GM21381 (cell line): ENCODE measurements around the gene TMED5.
"Not testable (repeated sequence)": the region's sequence is repeated elsewhere in the genome, so short reads cannot be mapped to it uniquely, and the experiment has no call there.

Experiments used
- ATAC-seq: cut with Tn5 transposase; IDR thresholded peaks from one replicate; pipeline ENCODE4 v1.9.1; 2021; ENCODE audit warnings: mild to moderate bottlenecking, moderate library complexity; ENCODE audit not compliant: unreplicated experiment

Gene TMED5

DNA sequence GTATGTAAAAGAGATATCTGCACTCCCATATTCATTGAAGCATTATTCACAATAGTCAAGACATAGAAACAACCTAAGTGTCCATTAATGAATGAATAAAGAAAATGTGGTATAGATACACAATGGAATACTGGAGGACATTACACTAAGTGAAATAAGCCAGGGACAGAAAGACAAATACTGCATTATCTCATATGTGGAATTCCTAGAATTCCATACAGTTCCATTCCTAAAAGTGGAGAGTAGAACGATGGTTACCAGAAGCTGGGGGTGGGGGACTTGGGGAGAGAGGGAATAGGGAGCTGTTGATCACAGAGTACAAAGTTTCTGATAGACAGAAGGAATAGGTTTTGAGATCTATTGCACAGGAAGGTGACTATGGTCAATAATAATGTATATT is 7.4 kb downstream of the TMED5 start:
- no peak for ATAC-seq

DNA sequence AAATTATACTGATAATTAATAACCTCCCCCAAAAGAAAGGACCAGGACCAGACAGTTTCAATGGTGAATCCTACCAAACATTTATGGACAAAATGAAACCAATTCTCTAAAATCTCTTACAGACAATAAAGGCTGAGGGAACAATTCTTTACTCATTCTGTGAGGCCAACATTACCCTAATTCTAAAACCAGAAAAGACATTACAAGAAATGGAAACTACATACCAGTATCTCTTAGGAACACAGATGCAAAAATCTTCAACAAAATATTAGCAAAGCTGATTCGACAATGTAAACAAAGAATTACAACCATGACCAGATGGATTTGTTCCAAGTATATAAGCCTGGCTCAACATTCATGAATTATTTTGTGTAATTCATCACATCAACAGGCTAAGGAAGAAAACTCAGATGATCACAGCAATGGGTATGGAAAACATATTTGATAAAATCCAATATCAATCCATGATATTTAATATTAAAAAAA is 8.6 kb downstream of the TMED5 start:
- ATAC-seq = no peak

DNA sequence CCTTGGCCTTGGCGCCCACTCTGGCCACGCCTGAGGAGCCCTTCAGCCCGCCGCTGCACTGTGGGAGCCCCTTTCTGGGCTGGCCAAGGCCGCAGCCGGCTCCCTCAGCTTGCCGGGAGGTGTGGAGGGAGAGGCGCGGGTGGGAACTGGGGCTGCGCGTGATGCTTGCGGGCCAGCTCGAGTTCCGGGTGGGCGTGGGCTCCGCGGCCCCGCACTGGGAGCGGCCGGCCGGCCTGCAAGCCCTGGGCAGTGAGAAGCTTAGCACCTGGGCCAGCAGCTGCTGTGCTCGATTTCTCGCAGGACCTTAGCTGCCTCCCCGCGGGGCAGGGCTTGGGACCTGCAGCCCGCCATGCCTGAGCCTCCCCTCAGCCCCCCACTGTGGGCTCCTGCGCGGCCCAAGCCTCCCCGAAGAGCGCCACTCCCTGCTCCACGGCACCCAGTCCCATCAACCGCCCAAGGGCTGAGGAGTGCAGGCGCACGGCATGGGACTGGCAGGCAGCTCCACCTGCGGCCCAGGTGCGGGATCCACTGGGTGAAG is 10.0 kb downstream of the TMED5 start:
- ATAC-seq = not testable (repeated sequence)

DNA sequence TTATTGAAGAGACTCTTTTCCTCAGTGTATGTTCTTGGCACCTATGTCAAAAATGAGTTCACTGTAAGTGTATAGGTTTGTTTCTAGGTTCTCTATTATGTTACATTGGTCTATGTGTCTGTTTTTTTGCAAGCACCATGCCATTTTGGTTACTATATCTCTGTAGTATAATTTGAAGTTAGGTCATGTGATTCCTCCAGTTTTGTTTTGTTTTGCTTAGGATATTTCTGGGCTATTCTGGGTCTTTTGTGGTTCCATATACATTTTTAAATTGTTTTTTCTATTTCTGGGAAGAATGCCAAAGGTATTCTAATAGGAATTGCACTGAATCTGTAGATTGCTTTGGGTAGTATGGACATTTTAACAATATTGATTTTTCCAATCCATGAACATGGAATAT is 13.2 kb downstream of the TMED5 start:
- no peak for ATAC-seq

DNA sequence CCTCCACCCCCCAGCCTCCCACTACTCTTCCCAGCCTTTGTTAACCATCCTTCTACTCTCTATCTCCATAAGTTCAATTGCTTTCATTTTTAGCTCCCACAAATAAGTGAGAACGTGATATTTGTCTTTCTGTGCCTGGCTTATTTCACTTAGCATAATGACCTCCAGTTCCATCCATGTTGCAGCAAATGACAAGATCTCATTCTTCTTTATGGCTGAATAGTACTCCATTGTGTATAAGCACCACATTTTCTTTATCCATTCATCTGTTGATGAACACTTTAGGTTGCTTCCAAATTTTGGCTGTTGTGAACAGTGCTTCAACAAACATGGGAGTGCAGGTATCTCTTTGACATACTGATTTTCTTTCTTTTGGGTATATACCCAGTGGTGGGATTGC is 14.3 kb downstream of the TMED5 start:
- not testable (repeated sequence) for ATAC-seq

DNA sequence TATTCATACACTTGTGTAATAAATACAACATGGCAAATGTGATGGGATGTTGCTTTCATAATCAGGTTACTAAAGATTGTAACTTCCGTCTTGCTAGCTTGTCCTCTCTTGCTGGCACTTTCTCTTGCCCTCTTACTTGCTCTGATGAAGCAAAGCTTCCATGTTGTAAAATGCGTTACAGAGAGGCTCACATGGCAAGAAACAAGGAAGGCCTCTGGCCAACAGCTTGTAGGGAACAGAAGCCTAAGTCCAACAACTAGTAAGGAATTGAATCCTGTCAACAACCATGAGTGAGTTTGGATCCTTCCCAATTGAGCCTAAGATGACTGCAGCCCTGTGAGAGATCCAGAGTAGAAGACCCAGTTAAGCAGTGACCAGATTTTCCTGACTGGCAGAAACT is 15.4 kb downstream of the TMED5 start:
- no peak for ATAC-seq

DNA sequence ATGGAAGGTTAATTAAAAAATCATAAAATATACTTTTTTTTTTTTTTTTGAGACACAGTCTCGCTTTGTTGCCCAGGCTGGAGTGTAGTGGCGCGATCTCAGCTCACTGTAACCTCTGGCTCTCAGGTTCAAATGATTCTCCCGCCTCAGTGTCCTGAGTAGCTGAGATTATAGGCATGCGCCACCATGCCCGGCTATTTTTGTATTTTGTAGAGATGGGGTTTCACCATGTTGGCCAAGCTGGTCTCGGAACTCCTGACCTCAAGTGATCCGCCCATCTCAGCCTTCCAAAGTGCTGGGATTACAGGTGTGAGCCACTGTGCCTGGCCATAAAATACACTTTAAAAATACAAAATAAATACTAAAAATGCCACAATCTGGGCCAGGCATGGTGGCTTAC is 16.9 kb downstream of the TMED5 start:
- ATAC-seq = not testable (repeated sequence)

DNA sequence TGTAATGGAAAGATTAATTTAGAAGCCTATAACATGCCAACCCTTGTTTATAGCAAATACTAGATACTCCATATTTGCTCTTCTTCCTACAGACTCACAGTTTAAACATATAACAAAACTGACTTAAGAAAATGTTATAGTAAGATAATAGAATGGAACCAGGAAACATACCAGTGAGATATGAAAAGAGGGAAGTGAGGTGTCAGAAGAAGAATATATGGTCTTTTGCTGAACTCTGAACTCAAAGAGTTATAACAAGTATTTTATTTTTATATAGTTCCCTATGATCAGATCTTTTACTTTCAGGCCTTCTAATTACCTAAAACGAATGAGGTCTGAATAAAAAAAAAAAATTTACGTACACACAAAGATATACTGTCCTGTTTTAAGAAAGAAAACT is 20.9 kb downstream of the TMED5 start:
- ATAC-seq = no peak

DNA sequence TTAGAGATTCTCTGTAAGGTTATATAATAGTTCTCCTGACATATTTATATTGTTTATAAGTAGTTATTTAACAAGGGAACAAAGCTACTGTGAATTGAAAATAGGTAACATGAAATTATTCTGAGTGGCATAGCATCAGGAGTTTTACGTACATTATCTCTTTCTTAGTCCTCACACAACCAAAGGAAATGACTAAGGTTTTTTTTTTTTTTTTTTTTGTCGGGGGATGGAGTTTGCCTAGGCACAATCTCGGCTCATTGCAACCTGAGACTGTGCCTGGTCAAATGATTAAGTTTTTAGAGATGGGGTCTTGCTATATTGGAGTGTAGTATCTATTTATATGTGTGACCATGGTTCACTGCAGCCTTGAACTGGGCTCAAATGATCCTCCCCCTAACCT is 24.9 kb downstream of the TMED5 start:
- ATAC-seq = no peak

DNA sequence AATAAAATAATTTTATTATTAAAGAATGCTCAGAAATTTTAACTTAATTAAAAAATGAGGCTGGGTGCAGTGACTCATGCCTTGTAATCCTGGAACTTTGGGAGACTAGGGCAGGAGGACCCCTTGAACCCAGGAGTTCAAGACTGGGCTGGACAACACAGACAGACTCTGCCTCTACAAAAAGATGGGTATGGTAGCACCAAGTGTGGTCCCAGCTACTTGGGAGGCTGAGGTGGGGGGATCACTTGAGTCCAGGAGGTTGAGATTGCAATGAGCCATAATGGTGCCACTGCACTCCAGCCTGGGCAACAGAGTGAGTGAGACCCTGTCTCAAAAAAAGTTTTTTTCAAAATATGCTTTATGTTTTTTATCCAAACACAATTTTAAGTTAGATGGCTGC is 25.3 kb downstream of the TMED5 start:
- no peak for ATAC-seq

DNA sequence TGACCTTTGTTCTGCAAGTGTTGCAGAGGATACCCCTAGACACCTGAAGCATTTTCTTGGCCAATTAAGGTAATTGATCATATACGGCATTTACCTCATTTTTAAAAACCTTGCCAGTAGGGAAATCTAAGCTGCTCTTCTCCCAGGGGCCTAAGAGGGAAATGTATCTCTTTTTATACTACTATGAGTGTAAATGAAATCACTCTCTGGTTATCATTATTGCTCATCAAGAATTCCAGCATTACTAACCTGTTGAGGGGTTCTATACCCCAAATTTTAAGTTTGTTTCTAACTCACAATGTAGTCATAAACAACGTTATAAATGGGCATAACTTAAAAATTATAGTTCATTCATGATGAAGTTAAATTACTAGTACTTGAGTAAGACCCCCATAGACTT is 27.4 kb downstream of the TMED5 start:
- ATAC-seq = no peak

DNA sequence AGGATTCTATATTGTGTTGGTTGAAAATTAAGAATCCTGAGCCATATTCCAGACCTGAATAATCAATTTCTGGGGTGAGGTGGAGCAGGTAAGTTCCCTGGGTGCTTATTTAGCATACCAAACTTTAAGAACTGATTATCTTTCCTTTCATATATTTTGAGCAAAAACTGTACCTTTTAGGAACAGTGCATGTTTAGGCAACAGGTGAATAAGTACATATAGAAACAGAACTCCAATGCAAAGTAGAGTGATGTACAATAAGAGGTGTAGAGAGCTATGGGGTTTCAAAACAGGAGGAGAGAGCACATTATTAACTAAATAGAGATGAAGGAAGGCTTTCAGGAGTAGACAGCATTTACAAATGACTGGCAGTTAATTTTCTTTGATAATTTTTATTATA is 28.7 kb downstream of the TMED5 start:
- no peak for ATAC-seq

DNA sequence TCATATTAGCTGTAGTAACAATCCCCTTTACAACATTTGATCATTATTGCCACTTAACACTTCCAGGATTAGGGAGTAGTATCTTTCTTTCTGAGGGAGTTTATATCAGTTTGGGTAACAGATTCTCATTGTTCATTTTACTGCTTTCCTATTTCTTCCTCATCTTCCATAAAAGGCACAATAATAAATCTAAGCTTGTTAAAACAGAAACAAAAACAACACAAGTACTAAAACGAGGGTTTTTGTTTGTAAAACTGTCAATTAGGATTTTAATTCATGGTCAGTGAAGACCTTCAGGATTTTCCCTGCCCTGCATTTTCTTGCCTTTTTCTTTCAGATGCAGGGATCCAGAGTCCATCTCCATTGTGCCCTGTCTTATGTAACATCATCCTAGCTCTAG is 29.5 kb downstream of the TMED5 start:
- ATAC-seq = no peak

DNA sequence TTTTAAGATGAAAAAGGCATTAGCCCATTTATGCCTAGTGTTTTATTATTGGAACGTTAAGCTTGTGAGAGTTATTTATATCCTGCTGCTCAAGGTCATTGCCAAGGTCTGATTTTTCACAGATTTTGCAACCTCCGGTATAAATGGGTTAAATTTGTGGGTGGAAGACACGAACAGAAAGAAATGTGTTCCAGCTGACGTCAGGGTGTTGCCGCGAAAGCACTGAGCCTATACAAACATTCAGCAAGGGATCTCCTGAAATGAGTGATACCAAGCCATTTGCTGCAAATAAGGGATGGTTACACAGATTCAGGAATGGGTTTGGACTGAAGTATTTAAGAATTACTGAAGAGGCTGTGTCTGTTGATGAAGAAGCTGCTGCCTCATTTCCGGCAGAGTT is 32.2 kb downstream of the TMED5 start:
- ATAC-seq = no peak

DNA sequence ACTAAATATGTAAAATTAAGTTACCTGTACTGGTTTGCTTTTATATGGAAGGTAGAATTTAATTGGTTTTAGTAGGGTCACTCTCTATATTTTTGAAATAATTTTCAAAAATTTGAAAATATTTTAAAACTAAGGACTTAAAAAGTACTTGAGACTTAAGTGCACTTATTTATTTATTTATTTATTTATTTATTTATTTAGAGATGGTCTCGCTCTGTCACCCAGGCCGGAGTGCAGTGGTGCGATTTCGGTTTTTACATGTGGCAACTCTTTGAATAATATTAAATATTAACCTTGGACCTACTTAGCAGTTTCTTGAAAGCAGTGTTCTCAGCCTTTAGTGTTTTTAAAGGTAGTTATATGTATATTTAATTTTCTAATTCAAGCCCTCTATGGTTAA is 36.4 kb downstream of the TMED5 start:
- no peak for ATAC-seq

DNA sequence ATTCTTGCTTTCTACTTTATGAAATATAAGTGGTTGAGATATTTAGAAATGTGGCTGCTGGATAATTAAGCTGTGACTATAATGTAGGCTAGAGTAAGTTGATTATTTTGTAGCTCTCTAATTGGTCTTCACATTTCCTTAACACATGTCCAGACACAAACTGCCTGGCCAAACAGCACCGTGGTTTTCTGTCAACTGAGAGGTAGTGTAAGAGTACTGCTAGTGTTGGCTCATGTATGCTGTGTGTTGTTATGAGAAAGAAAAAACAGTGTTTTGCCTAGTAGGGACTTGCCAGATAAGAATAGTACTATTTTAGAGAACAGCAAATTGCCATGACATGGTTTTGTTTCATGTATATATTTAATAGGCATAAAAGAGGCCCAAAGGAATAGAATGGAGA is 37.1 kb downstream of the TMED5 start:
- ATAC-seq = no peak

DNA sequence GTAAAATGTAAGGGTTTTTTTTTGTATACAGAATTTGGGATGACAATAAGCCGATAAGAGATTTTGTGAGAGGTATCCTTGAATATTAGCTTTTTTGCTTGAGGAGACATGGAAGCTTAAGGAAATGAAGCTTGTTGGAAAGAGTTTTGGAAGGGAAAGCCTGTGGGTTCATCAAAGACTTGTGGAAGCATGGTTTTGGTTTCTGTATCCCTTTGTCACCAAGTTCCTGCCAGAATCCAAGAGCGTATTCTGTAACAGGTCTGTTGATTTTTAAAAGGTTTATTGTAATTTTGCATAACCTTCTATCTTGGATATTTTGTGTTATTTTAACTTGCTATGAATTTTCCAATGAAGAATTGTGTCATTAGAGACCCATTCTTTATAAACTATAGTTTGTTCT is 38.1 kb downstream of the TMED5 start:
- no peak for ATAC-seq

DNA sequence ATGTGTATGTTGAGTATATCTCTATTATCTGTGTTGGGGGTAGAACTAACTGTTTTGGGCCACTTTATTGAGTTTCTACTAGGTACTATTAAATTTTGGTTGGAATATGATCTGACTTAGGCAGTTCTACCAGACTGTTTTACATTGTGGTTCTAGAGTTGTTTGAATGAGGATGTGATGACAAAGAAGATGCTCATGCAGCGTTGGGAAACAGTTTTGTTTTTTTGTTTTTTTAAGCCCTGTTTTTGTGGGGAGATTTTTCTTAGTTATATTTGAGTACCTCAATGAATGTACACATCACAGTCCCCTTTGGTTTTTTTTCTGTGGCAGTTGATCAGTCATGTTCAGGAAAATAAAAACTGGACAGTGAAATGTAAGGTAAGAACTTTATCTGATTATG is 40.1 kb downstream of the TMED5 start:
- ATAC-seq = no peak

DNA sequence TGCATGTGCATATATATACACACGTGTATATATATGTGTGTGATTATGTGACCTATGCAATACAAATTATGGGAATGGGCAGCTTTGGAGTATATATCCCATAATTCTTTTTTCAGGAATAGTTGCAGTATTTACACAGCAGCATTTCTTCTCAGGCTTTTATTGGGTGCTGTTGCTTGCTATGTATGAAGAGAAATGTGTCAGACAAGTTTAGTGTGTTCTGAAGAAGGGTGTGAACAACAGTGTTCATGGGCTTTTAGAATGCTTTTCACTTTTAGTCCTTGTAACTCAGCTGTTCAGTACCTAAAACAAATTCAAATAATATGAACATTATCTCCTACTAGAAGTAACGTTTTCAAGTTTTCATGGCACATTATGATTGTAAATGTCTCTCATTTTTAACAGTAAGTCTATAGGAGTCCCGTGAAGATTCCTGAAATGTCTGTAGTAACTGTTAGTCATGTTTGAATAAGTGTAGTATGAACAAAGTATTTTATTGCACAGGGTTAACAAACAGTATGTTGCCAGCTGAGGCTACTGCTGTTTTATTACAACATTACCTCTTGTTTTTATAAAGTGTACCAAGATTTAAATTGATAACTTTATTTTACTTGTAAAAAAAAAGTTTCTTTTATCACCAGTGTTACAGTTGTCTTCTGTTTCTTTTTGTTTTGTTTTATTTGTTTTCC is 42.5 kb downstream of the TMED5 start:
- no peak for ATAC-seq

DNA sequence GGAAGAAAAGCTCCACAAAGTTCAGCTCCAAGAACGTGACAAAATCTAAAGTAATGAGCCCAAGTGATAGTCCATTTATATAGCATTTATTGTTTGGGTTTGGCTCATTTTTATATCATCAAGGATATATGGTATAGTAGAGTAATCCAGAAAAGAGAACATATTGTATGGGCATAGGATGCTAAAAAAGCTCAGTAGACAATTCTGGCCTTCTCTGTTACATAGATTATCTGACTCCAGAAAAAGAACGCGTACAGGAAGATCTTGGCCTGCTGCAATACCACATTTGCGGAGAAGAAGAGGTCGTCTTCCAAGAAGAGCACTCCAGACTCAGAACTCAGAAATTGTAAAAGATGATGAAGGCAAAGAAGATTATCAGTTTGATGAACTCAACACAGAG is 43.8 kb downstream of the TMED5 start:
- ATAC-seq = no peak

DNA sequence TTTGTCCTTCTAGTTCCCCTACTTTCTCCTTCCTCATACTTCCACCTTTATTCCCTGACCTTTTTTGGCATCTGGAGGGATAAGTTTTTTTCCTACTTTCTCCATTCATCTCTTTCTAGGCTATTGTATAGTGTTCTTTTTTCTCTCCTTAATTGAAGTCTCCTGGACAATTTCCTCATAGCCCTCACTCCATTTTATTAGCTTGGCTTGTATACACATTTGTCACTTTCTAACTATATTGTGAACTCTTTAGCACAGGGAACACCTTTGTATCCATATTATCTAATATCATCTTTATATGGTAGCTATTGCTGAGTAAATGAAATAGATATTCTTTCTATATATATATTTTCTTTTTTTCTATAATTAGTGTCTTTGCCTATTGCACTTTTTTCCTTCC is 47.6 kb downstream of the TMED5 start:
- ATAC-seq = no peak

DNA sequence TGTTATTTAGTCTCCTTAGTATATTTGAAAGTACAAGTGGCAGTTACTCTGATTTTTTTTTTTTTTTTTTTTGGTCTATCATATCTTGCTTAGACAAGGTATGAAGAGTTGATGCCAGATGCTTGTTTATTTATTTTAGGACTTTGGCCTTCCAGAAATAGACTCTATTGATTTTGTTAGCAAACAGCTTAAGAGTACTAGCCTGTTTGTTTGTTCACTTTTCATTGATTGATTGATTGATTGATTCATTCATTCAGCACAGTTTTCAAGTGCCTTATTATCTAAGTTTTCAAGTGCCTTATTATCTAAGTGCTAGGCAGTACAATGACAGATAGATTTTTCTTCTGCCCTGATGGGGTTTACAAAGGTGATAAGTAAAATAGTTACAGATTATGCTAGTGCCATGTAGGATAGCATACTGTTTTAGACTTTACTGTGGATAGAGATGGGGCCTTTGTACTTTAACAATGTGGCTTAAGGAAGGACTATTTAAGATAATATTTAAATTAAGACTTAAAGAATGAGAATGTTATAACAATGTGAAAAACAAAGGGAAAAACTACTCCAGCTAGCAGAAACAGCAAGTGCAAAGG is 50.6 kb downstream of the TMED5 start:
- no peak for ATAC-seq
